EH (cell line): ENCODE results near the gene PDLIM7.
A peak's percentile ranks its signal among the peaks of the same experiment; 100 is the strongest.
"Not testable (repeated sequence)": the region's sequence is repeated elsewhere in the genome, so short reads cannot be mapped to it uniquely, and the experiment has no call there.

Experiments used
- DNase-seq: peaks from one replicate; pipeline ENCODE4 v3.0.0-alpha.2; 2015; ENCODE audit warnings: low read depth

PDLIM7 gene

GRCh38 chr5:177491983-177492746 lies 5.2 kb downstream of the PDLIM7 start:
- no peak for DNase-seq

DNA sequence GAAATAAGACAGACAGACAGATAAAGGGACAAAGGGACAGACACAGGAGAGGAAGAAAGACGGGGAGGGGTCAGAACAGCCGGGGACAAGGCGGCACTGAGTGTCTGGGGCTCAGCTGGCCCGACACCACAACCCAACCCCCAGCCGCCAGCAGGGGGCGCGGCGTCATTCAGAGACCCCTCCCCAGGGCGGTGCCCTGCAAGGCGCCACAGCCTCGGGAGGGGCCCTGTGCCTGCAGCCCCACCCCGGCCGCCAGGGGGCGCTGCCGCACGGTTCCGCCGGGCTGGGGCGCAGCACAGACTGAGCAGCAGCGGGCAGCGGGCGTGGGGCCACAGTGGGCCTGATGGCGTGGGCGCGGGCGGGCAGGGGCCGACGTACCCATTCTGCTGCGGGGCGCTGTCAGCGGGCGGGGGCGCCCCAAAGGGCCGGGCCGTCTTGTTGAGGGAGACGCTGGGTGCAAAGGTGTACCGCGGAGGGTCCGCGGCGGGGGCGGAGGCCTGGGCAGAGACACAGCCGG lies 5.9 kb downstream of the PDLIM7 start:
- DNase-seq, result peak; percentile 53

- no peak for DNase-seq
Observed at GRCh38 chr5:177490992-177491391, 6.4 kb downstream of the PDLIM7 start.

GRCh38 chr5:177490311-177490991 lies 7.0 kb downstream of the PDLIM7 start:
- DNase-seq, result no peak

DNA sequence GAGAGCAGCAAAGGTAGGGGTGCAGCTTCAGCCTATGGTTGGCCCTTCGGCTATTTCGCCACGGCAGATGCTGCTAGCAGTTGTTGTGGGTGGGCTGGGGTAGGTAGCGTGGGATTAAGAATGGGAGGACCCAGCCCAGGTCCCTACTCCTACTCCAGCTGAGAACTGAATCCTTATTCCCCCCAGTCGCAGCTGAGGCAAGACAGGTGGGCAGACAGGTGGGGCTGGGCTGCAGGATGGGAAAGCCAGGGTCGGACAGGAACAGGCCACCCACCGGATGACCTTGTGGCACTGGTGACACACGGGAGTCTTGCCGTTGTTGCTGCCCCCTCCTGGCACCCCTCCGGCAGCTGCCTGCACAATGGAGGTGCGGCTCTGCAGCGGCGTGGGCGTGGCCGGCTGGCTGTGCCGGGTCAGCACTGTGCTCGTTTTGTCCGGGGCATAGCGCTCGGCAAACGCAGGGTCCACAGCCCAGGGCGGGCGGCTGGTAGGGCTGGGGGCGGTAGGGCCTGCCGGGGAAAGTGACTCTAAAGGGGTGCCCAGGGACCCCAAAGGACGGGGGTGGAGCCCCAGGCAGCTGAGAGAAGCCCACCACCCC lies 8.2 kb downstream of the PDLIM7 start:
- peak; percentile 30 for DNase-seq

GRCh38 chr5:177487975-177488374 lies 9.4 kb downstream of the PDLIM7 start:
- DNase-seq, result peak; percentile 19

GRCh38 chr5:177487144-177487543 lies 10.3 kb downstream of the PDLIM7 start:
- no peak for DNase-seq

DNA sequence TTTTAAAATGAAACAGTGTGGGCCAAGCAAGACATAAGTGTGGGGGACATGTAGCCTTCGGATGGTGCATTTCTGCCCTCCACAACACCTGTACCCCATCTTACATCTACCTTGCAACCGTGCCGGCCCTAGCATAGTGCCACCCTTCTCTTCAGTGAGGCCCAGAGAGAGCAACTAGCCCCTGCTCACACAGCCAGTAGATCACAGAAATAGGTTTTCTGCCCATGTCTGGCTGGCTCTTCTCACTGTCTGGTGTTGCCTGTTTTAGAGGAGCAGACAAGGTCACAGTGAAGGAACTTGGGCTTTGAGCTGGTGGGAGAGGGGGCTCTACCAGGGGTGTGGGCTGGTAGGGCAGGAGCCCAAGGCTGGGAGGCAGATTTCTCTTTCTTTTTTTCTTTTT lies 11.1 kb downstream of the PDLIM7 start:
- no peak for DNase-seq

GRCh38 chr5:177485753-177486152 lies 11.7 kb downstream of the PDLIM7 start:
- DNase-seq, result not testable (repeated sequence)

DNA sequence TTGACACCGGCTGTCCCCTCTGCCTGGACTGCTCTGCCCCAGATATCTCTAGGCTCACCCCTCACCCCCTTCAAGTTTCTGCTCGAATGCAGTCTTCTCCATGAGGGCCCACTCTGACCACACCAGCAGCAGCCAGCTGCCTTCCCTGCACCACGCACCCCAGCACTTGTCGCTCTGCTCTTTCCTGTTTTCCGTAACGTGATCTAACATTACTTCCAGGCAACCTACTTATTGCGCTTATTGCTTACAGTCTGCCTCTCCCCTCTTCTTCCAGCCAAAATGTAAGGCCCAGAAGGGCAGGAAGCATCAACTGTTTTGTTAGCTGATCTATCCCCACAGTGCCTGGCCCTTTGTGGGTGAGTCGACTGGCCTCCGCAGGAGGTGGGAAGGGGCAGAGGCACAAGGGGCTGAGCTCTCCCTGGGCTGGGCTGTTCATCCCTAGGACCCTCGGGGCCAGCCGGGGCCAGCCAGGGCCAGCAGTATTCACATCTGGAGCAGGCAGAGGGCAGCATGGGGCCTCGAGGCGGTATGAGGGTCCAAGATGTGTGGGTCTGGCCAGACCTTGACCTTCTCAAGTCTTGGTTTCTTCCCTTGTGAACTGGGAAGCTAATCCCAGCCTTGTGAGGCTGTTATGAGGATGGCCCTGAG lies 12.4 kb downstream of the PDLIM7 start:
- DNase-seq, result peak; percentile 32

GRCh38 chr5:177483994-177484901 lies 13.2 kb downstream of the PDLIM7 start:
- DNase-seq, result peak; percentile 45

GRCh38 chr5:177483042-177483441 lies 14.4 kb downstream of the PDLIM7 start:
- DNase-seq, result no peak

DNA sequence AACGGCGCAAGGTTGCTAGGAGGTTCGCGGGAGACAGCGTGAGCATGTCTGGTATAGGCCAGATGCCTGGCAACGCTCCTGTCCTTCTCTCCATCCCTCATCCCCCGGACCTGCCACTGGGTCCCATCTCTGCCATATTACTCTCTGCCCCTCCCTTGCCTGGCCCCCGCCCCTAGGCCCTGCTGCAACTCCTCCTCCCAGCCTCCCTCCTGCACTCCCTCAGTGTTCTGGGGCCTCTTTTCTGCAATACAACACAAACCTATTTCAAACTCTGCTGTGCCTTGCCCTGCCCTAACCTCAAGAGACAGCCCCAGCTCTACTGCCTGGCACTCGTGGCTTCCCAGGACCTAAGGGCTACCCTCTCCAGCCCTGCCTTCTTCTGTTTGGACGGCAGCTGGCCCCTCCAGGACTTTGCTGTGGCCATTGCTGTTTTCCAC lies 15.0 kb downstream of the PDLIM7 start:
- DNase-seq, result peak; percentile 47

- peak; percentile 62 for DNase-seq
Observed at GRCh38 chr5:177479774-177480173, 17.6 kb downstream of the PDLIM7 start.

DNA sequence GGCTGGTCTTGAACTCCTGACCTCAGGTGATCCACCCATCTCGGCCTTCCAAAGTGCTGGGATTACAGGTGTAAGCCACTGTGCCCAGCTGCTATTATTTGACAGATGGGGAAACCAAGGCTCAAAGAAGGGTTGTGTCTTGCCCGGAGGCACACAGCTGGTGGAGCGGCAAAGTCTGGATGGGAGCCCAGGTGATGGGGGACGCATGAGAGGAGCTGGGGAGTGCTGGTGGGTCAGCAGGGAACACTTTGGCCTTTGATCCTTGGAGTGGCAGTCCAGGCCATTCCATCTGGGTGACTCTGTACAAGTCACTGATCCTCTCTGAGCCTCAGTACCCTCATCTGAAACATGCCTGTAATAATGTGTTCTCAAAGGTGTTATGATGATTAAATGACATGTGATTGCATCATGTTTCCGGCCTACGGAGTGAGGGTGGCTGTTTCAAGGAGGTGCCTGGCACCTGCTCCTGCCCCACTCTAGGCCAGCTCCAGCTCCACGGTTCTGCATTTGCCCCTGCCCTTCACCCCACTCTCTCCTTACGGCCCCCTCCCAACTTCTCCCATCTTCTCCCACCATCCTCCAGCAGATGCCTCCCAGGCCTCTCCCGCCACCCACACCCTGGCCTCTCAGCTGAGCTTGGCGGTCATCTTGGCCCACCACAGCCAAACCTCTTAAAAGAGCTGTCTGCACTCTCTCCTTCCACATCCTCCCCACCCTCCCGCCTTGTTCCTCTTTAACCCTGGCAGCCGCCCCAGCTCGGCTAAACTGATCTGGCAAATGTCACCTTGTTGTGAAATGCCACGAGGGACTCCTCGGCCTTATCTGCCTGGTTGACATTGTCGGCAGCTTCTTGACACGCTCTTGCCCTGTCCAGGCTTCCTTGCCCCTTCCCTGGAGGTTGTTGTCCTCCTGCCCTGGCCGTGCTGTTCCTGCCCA lies 18.4 kb downstream of the PDLIM7 start:
- DNase-seq, result peak; percentile 69

DNA sequence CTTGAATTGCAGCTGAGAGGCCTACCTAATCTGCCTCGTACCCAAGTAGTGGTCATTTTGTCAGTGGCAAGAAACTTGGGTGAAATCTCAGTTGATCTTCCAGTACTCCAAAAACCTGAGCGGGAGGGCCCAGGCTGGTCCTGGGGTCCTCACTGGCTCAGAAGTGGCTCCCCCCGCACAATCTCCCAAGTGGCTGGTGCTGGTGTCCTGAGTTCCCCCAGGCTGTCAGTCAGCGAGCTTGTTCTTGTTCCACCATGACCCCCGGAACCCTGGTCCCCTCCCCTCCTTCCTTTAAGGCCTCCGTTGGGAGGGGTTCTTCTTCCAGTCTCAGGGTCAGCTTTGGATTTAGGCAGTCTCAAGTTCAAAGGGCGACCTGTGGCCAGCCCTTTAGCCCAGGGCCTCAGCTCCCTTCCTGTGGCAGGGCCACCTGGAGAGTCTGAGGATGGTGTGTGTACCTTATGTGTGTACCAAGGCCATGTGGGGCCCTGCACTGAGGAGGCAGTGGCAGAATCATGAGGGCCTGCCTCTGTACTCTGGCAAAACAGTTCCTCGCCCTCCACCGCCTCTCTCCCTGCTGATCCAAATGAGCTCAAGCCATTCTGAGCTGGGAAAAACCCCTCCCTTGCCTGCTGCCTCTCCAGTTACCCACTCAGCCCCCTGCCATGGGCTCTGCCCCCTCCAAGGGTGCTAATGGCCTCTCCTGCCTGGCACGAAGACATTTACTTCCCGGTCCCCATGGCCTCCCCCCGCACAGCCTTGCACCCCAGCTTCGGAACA lies 19.5 kb downstream of the PDLIM7 start:
- peak; percentile 59 for DNase-seq

- DNase-seq, result peak; percentile 85
Observed at GRCh38 chr5:177476531-177477233, 20.7 kb downstream of the PDLIM7 start.

- peak; percentile 55 for DNase-seq
Observed at GRCh38 chr5:177475563-177476427, 21.6 kb downstream of the PDLIM7 start.
